Right lobe of liver (tissue), 6 donors: ENCODE results near the gene ASB11. TPM values are rescaled to one million over a fixed set of nuclear protein-coding genes. Genes with fewer than 3 reads are reported as not detected.
A peak's percentile ranks its signal among the peaks of the same experiment; 100 is the strongest.
"Not testable (repeated sequence)": the region's sequence is repeated elsewhere in the genome, so short reads cannot be mapped to it uniquely, and the experiment has no call there.

ENCODE experiments used
- ATAC-seq, 4 donors: fragments of 200-7000 bp; cut with Tn5 transposase; one replicate each; pipeline ENCODE4 v1.9.1; 2020; ENCODE audit warnings: mild to moderate bottlenecking in 4 of 4, moderate library complexity in 4 of 4
- DNase-seq, 3 donors: peaks; one replicate each; pipeline ENCODE4 v3.0.0-alpha.2; 2020
- H3K27ac ChIP-seq, 3 donors: fragments of 200-600 bp; one replicate each; pipeline ENCODE4 v1.8.0; 2022
- H3K27me3 ChIP-seq, 2 donors: fragments of 200-600 bp; one replicate each; pipeline ENCODE4 v1.8.0; 2022
- H3K36me3 ChIP-seq, 4 donors: fragments of 200-600 bp; sonication (generic) in 1 of 4; one replicate each; pipeline versions ENCODE4 v1.5.1 to v1.8.0; 2017 to 2022; ENCODE audit warnings: control low read depth in 1 of 4
- H3K4me1 ChIP-seq, 4 donors: fragments of 200-600 bp; sonication (generic) in 1 of 4; one replicate each; pipeline versions ENCODE4 v1.5.1 to v1.8.0; 2017 to 2022; ENCODE audit warnings: control low read depth in 1 of 4
- H3K4me3 ChIP-seq, 3 donors: fragments of 200-600 bp; one replicate each; pipeline ENCODE4 v1.8.0; 2022
- H3K9me3 ChIP-seq, 4 donors: fragments of 200-600 bp; sonication (generic) in 1 of 4; one replicate each; pipeline versions ENCODE4 v1.5.1 to v1.8.0; 2017 to 2022; ENCODE audit warnings: control low read depth in 1 of 4
- POLR2A ChIP-seq: fragments of 450-650 bp; IDR thresholded peaks from one replicate; pipeline ENCODE4 v1.6.1; 2017; ENCODE audit warnings: antibody characterized with exemption, mild to moderate bottlenecking
- WGBS: methylation state at CpG from one replicate; pipeline ENCODE4 v1.1.6; 2018; ENCODE audit warnings: low coverage, low lambda C conversion rate; ENCODE audit not compliant: insufficient coverage; ENCODE audit errors: missing lambda C conversion rate; 5-methylcytosine and 5-hydroxymethylcytosine counted together
- intact Hi-C, 2 donors: fragments of 100-400 bp; cut with DNase I; formaldehyde crosslinking; loops; one replicate each; pipeline versions ENCODE4 v1.11.2 to v1.14.1; 2022
- total RNA-seq, 6 experiments: library from RNA; depleted of rRNA in 2 of 6; stranded (reverse); fragments of >200 nt in 2 of 6; fragmentation: NEBNext Ultra II Directional in 3 of 6; extraction: Animal tissue kit (Norgen Biotek cat#: 25700) in 3 of 6; gene quantifications; one replicate each; pipeline versions ENCODE4 v1.1.0 to v1.2.4, GENCODE V29; 2016 to 2023
- TF ChIP-seq, protein P1 (sequence below), 4 donors: fragments of 200-600 bp in 3 of 4; fragments of 450-650 bp in 1 of 4; IDR thresholded peaks; one replicate each; pipeline versions ENCODE4 v1.5.1 to v1.8.0; 2016 to 2022; ENCODE audit warnings: antibody characterized with exemption in 4 of 4, mild to moderate bottlenecking in 2 of 4
- donor health status: DM: no; HTN: yes; CAD: no.
- donor health status: DM: no; HTN: no; CAD: no.
- donor health status: DM: no; HTN: no; CAD: no.
- donor health status: DM: no; HTN: yes; CAD: no.
- donor health status: DM: no; HTN: yes; CAD: no.

The ASB11 gene
- total RNA-seq, 6 experiments from 2014 or later = not detected

DNA sequence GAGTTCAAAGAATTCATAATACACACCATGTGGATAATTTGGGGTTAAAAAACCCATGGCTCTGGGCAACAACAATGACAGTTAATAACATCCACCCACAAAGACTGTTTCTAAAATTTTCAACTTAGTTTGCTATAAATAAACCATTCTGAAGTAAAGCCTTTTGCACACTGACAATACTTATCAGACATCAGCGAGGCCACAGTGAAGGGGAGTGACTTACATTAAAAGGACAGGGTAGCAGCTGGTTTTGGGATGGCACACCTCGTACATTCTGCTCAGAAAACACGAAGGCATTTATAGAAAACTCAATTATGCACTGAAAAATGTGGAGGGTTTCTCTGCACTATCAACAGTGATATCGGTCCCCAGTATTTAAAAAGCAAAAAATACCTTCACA lies 4.9 kb upstream of the ASB11 start:
- Histone ChIP-seq H3K27me3 (no peaks in the 10 kb centered on the region), H3K36me3 (peaks cover 0 to 3% (median 0%) of the 10 kb centered on the region in 4 donors), H3K9me3 (no peaks in the 10 kb centered on the region), H3K4me3 (no peak overlapping the region), H3K4me1 (no peaks in the 10 kb centered on the region), H3K27ac (no peak overlapping the region)
- 47% methylated on average over 4 of the region's 4 CpGs for WGBS
- no peak for TF ChIP-seq POLR2A
- TF ChIP-seq, protein P1, sequence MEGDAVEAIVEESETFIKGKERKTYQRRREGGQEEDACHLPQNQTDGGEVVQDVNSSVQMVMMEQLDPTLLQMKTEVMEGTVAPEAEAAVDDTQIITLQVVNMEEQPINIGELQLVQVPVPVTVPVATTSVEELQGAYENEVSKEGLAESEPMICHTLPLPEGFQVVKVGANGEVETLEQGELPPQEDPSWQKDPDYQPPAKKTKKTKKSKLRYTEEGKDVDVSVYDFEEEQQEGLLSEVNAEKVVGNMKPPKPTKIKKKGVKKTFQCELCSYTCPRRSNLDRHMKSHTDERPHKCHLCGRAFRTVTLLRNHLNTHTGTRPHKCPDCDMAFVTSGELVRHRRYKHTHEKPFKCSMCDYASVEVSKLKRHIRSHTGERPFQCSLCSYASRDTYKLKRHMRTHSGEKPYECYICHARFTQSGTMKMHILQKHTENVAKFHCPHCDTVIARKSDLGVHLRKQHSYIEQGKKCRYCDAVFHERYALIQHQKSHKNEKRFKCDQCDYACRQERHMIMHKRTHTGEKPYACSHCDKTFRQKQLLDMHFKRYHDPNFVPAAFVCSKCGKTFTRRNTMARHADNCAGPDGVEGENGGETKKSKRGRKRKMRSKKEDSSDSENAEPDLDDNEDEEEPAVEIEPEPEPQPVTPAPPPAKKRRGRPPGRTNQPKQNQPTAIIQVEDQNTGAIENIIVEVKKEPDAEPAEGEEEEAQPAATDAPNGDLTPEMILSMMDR (IDR thresholded peaks at IDR 0.05) = no peak
- DNase-seq = no peak
- no peak for ATAC-seq
- intact Hi-C loops = no loop called here

DNA sequence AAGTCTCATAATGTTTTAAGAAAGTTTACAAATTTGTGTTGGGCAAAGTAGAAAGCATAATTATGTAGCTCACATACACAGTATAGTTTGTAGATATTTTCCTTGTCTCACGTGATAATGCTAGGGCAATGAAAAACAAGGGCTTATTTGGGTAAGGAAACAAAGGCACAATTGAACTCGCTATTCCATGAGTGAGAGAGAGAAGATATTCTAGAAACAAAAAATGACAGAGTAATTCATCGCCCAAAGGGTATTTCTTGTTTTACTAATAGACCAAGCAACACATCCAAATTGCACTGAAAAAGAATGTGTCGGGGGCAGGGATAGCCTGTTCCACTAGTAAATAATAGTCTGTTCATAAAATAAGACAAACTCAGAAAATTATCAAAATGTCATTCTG lies 3.6 kb upstream of the ASB11 start:
- no peaks in the 10 kb centered on the region for H3K27me3 ChIP-seq
- intact Hi-C loops = no loop called here
- WGBS = 80% methylated on average over 4 of the region's 4 CpGs

DNA sequence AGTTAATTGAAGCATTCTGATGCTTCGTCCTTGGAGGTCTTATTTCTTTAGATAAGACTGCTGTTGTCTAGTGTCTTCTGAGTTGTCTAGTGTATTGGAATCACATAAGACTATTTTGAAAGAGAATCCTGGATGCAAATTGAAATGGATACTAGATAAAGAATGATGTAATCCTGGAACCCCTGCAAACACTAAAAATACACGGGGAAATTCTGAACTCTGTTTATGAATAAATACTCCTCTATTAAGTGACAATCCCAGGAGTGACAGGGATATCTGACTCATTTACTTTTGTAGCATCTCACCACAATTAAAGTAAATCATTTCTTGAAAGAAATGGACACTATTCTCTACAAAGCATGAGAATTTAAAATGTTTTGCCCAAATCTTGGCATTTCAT lies 968 bp downstream of the ASB11 start:
- WGBS = 29% methylated on average over 2 of the region's 2 CpGs
- TF ChIP-seq, protein P1 (IDR thresholded peaks at IDR 0.05) = no peak
- no peak for TF ChIP-seq POLR2A

More for the DNA sequence above, 3.6 kb upstream of the ASB11 start:
- Histone ChIP-seq H3K4me1 (no peaks in the 10 kb centered on the region), H3K36me3 (peaks cover 0 to 3% (median 0%) of the 10 kb centered on the region in 4 donors), H3K4me3 (no peak overlapping the region), H3K9me3 (no peaks in the 10 kb centered on the region), H3K27ac (no peak overlapping the region)
- TF ChIP-seq, protein P1 (IDR thresholded peaks at IDR 0.05) = no peak
- TF ChIP-seq POLR2A = no peak
- ATAC-seq (no peak), DNase-seq (no peak)

DNA sequence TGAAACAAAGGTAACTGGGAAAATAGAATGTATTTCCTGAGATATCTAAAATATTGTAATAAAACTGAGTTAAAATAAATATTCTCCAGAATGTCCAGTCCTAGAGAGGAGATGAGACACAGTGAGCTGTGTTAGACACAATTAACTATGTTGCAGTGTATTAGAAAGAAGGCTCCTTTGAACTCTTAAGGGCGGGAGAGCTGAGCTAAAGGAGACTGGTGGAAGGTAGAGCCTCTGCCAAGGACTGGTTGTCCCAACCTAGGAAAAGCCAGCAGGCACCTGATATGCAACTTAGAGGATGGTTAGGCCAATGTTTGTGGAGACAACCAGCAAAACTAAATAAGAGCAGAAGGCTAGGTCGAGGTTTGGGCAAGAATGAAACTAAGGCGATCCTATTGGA lies 4.3 kb downstream of the ASB11 start:
- no peak for DNase-seq
- intact Hi-C loops = no loop called here
- Histone ChIP-seq H3K27me3 (peaks cover 0 to 15% of the 10 kb centered on the region in 2 donors), H3K4me3 (no peak overlapping the region), H3K4me1 (no peaks in the 10 kb centered on the region), H3K9me3 (no peaks in the 10 kb centered on the region), H3K27ac (no peak overlapping the region), H3K36me3 (no peaks in the 10 kb centered on the region)
- ATAC-seq = no peak
- 73% methylated on average over 3 of the region's 3 CpGs for WGBS
- no peak for TF ChIP-seq POLR2A
- TF ChIP-seq, protein P1 (IDR thresholded peaks at IDR 0.05) = no peak

More for the DNA sequence above, 968 bp downstream of the ASB11 start:
- ATAC-seq = no peak
- Histone ChIP-seq H3K4me1 (no peaks in the 10 kb centered on the region), H3K27ac (no peak overlapping the region), H3K36me3 (no peaks in the 10 kb centered on the region), H3K27me3 (peaks cover 0 to 15% of the 10 kb centered on the region in 2 donors), H3K9me3 (no peaks in the 10 kb centered on the region), H3K4me3 (no peak overlapping the region)
- no peak for DNase-seq
- intact Hi-C loops = no loop called here

GRCh38 chrX:15310117-15310516 lies 5.3 kb downstream of the ASB11 start:
- 9% methylated on average over 3 of the region's 3 CpGs for WGBS
- TF ChIP-seq, protein P1 (IDR thresholded peaks at IDR 0.05) = no peak
- no peak for TF ChIP-seq POLR2A

DNA sequence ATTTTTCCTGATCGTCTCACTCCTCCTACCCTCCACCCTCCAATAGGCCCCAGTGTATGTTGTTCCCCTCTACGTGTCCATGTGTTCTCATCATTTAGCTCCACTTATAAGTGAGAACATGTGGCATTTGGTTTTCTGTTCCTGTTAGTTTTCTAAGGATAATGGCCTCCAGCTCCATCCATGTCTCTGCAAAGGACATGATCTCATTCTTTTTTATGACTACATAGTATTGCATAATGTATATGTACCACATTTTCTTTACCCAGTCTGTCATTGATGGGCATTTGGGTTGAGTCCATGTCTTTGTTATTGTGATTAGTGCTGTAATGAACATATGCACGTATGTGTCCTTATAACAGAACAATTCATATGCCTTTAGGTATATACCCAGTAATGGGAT lies 9.5 kb downstream of the ASB11 start:
- DNase-seq, H3K27me3 ChIP-seq, H3K4me1 ChIP-seq, H3K36me3 ChIP-seq, H3K9me3 ChIP-seq, intact Hi-C loops, H3K27ac ChIP-seq, H3K4me3 ChIP-seq, ATAC-seq: not testable (repeated sequence)
- 45% methylated on average over 3 of the region's 3 CpGs for WGBS

More at GRCh38 chrX:15310117-15310516, 5.3 kb downstream of the ASB11 start:
- intact Hi-C loops = no loop called here
- no peaks in the 10 kb centered on the region for H3K9me3 ChIP-seq
- peaks cover 0 to 15% of the 10 kb centered on the region in 2 donors for H3K27me3 ChIP-seq
- no peak overlapping the region for H3K27ac ChIP-seq
- peak; percentile 52 to 80 (median 63) for ATAC-seq
- no peak overlapping the region for H3K4me3 ChIP-seq
- DNase-seq = peak in 1 of 3 donors; percentile 44
- H3K36me3 ChIP-seq = no peaks in the 10 kb centered on the region
- H3K4me1 ChIP-seq = no peaks in the 10 kb centered on the region
